ENCODE measurements around the gene EIPR1. TPM values are rescaled to one million over a fixed set of nuclear protein-coding genes. Genes with fewer than 3 reads are reported as not detected.

EIPR1 gene
- total and polyA plus RNA-seq, 2 of the 13 experiments (the other 11 are each of a cell fraction or from before 2014, with no cell fraction given), result 70.0 to 96.3 TPM

DNA sequence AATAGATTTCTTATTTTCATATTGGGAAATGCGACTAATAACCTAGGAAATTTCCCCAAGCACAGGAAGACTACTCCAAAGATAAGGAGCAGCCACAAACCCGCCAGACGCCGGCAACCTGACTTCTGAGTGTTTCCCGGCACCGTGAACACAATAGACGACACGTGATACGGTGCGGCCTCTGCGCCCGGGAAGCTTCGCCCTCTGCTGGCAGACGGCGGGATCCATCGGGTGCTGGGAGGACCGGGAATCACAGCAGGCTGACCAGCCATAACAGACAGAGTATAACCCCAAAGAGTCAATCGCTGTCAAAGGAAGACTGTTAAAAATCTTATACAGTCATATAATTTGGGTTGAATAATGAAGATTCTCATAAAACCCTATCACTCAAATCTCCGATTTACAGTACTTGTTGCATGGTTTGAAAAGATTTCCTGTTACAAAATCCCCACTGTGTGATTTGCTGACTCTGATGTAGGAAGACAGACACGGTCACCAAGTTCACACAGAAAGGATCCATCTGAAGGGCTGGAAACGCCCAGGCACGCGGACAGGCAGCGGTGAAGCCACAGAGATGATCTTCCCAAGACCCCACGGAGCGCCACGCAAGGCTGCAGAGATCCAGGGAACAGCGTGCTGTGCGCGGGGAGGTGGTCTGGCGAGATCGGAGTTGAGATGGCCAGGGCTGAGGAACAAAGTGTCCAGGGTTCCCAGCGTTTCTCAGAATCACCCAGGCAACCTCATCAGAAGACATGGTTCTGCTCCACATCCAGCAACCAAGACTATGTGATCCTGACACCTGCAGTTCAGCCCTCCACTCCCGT, 73.8 kb downstream of the EIPR1 start (continued):
- TF ChIP-seq, protein P1, sequence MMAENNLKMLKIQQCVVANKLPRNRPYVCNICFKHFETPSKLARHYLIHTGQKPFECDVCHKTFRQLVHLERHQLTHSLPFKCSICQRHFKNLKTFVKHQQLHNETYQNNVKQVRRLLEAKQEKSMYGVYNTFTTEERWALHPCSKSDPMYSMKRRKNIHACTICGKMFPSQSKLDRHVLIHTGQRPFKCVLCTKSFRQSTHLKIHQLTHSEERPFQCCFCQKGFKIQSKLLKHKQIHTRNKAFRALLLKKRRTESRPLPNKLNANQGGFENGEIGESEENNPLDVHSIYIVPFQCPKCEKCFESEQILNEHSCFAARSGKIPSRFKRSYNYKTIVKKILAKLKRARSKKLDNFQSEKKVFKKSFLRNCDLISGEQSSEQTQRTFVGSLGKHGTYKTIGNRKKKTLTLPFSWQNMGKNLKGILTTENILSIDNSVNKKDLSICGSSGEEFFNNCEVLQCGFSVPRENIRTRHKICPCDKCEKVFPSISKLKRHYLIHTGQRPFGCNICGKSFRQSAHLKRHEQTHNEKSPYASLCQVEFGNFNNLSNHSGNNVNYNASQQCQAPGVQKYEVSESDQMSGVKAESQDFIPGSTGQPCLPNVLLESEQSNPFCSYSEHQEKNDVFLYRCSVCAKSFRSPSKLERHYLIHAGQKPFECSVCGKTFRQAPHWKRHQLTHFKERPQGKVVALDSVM (CRISPR knock-in tag; IDR thresholded peaks at IDR 0.05), result no peak
- TF ChIP-seq ZNF282 (IDR thresholded peaks at IDR 0.05; ENCODE audit: partially characterized antibody) (no peak), PLRG1 (conservative IDR thresholded peaks at IDR 0.05) (no peak), ZMYM3 (CRISPR knock-in tag; IDR thresholded peaks at IDR 0.05) (no peak), GLI4 (CRISPR knock-in tag; IDR thresholded peaks at IDR 0.05; ENCODE audit: borderline replicate concordance) (no peak), ZMAT3 (CRISPR knock-in tag; conservative IDR thresholded peaks at IDR 0.05) (no peak), ARNTL (CRISPR knock-in tag; IDR thresholded peaks at IDR 0.05) (peak; percentile 95), SIN3A (IDR thresholded peaks at IDR 0.05; ENCODE audit: borderline replicate concordance, low read depth, low read length) (0 out of 2 replicates have a peak, but pooled peaks have one; percentile 31), ZHX2 (IDR thresholded peaks at IDR 0.05; ENCODE audit: low read depth) (no peak), ZHX2 (CRISPR knock-in tag; IDR thresholded peaks at IDR 0.05; ENCODE audit: borderline replicate concordance) (no peak), DNMT3B (CRISPR knock-in tag; conservative IDR thresholded peaks at IDR 0.05) (no peak), ZNF784 (CRISPR knock-in tag; IDR thresholded peaks at IDR 0.05; ENCODE audit: borderline replicate concordance) (no peak), ZSCAN9 (CRISPR knock-in tag; IDR thresholded peaks at IDR 0.05; ENCODE audit: borderline replicate concordance) (no peak), HNRNPUL1 (IDR thresholded peaks at IDR 0.05; ENCODE audit: low read depth, low read length) (no peak), ZNF563 (CRISPR knock-in tag; IDR thresholded peaks at IDR 0.05) (no peak), SALL2 (CRISPR knock-in tag; IDR thresholded peaks at IDR 0.05) (no peak), ZNF101 (CRISPR knock-in tag; IDR thresholded peaks at IDR 0.05; ENCODE audit: borderline replicate concordance, low read depth) (no peak), FLYWCH1 (CRISPR knock-in tag; IDR thresholded peaks at IDR 0.05) (no peak), ZFP41 (CRISPR knock-in tag; IDR thresholded peaks at IDR 0.05; ENCODE audit: borderline replicate concordance) (no peak), SP1 (IDR thresholded peaks at IDR 0.05) (no peak), SP1 (CRISPR knock-in tag; IDR thresholded peaks at IDR 0.05) (peak; percentile 26), ZNF572 (CRISPR knock-in tag; IDR thresholded peaks at IDR 0.05) (no peak)

Data from HepG2 (cell line).